HuH-7 (cell line): ENCODE data around the gene ZNF584.
A peak's percentile ranks its signal among the peaks of the same experiment; 100 is the strongest.

ENCODE experiments used
- DNase-seq: peaks from one replicate; pipeline ENCODE4 v3.0.0; 2011; ENCODE audit warnings: low spot score

ZNF584 gene

DNA sequence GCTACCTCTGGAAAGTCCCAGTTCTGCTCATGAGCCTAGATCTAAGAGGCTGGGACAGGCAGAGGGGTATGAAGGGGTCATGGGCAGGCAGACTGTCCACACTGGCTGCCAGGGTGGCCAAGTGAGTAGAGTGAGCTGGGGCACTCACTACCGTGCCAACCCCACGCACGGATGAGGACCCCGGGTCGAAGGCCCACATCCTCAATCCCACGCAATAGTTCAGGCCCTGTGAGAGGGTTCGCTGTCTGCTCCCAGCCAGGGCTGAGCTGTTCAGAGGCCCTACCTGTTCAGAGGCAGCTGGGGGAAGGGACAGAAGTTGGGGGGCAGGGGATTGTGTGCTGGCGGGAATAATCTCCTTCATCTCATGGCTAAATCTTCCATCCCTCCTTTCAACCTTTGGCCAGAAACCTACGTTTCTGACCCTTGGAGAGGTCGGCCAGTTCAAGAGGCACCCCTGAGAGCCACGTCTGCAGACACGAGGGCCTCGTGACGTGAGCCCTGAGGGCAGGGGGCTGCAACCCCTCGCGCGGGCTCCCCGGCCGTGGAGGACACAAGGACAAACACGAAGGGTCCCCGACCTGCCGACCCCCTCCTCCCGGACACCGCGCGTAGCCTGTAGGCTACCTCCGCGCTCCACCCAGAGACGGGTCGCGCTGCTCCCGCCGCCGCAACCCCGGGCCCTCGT lies 22.4 kb upstream of the ZNF584 start:
- DNase-seq: no peak

GRCh38 chr19:58386576-58387337 lies 21.7 kb upstream of the ZNF584 start, which contains the start of gene RPS5:
RPS5 (plus strand) TSS chr19:58387269; CDS start chr19:58388138, 869 bp downstream.
- DNase-seq: peak; percentile 99

- no peak for DNase-seq
Observed at GRCh38 chr19:58387338-58388174, 20.9 kb upstream of the ZNF584 start.

- no peak for DNase-seq
Observed at GRCh38 chr19:58388175-58388526, 20.3 kb upstream of the ZNF584 start.

DNA sequence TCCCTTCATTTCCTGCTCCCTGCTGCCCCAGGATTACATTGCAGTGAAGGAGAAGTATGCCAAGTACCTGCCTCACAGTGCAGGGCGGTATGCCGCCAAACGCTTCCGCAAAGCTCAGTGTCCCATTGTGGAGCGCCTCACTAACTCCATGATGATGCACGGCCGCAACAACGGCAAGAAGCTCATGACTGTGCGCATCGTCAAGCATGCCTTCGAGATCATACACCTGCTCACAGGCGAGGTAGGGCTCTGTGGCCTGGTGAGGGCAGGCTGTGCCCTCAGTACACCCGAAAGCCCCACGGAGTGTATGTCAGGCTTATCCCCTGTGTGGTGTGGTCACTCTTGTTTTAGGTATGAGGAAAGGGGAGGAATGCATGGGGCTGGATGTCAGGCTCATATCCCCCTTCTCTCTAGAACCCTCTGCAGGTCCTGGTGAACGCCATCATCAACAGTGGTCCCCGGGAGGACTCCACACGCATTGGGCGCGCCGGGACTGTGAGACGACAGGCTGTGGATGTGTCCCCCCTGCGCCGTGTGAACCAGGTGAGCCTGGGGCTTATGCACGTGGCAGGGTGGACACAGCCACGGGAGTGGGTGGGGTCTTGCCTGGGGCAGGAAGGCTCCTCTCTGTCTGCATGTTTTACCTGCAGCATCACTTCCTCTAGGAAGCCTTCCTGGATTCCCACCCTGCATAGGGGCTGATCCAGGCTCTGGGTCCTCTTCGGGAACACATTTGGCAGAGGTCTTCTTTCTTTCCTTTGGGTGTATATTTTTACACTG lies 15.3 kb upstream of the ZNF584 start:
- DNase-seq: no peak

GRCh38 chr19:58393725-58394033 lies 14.8 kb upstream of the ZNF584 start:
- DNase-seq: no peak

- DNase-seq: no peak
Observed at GRCh38 chr19:58394821-58395219, 13.6 kb upstream of the ZNF584 start.

DNA sequence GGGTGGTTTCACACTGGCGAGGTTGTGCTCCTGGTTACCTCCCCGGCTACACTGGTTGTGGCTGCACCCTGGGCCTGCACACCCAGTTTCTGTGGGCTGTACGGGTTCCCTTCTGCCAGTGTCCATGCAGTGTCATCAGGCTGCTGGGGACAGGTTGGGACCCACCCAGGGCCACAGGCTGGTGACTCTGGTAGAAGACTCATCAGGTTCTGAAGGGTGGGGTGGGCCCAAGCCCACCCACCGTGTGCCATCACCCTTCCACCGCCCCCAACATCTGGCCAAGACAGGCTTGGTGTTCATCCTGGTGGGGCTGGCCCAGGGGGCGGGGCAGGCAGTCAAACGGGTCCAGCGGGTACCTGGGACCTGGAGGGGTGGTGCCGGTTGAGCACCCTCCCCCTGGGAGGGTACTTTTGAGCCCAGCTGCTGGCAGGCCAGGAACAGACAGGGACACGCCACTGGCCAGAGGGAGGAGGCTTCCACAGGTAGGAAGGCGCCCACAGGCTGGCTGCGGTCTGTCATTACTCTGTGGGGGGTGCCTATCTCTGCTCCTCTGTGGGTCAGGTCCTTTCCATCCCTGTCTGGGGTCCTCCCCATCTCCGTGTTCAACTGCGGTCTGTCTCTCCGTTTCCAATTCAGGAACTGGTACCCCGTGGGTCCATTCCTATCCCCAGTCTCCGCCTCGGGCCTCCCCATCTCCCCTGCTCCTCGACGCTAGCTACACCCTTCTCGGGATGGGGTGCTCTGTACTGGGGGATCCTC lies 13.1 kb upstream of the ZNF584 start, which contains the start of gene RNF225:
RNF225 (plus strand) TSS at position 437 of the 759 bp plus-strand sequence. CDS start 434 bp downstream, outside the sequence.
- DNase-seq: no peak

DNA sequence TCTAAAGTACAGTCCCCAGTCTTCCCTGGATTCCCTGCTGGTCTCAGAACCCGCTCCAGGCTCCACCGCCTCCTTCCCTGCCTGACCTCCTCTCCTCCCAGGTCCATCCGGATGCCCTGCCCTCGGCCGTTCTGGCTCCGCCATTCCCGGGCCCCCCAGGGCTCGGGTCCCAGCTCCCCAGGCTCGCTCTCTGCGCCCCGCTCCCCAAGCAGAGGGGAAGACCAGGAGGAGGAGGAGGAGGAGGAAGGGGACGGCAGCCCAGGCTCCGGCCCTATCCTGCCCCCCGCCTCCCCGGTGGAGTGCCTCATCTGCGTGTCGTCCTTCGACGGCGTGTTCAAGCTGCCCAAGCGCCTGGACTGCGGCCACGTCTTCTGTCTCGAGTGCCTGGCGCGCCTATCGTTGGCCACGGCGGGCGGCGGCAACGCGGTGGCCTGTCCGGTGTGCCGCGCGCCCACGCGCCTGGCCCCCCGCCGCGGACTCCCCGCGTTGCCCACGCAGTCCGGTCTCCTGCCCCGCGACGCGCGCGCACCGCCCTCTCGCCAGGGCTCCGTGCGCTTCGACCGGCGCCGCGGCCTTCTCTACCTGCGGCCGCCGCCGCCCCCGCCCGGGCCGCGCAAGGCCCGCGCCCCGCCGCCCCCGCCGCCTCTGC lies 12.3 kb upstream of the ZNF584 start:
- no peak for DNase-seq

GRCh38 chr19:58396691-58397532 lies 11.5 kb upstream of the ZNF584 start:
- no peak for DNase-seq

DNA sequence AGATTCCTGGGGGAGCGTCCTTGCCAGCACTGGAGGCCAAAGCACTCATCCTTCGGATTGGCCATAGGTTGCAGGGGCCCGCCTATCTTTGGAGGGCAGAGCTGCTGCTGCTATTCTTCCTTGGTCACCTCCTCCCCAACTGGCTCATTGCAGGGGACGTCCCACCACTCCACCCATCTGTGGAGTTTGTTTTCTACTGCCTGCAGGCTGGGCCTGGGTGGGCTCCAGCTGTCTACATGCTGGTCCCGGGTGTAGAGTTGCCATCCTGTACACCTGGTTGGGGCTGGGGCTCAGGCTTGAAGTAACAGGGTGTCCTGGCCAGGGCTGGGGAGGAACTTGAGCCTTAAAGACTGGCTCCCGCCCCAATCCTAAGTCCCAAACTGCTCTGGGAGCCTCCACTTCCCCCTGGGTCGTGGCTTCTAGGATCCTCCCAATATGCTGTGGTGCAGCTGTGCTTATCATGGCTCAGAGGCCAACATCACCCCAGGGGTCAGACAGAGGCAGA lies 10.9 kb upstream of the ZNF584 start:
- DNase-seq: no peak

DNA sequence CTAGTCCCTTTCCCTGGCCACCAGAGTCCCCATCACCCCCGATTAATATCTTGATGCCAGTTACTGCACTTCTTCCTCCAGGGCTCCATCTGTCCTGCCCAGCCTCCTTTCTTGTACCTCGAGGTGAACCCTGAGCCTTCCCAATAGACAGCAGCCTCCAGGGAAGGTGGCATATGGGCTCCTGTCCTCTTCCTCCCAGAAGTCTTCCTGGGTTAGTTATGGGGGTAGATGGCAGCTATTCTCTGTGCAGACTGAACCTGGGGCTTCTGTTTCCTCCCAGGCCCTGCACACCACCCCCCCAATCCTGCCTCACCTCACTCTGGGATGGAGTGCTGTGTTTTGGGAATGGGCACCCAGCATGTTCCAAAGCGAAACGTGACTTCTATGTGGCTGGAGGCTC lies 10.4 kb upstream of the ZNF584 start:
- no peak for DNase-seq

GRCh38 chr19:58398545-58398944 lies 9.9 kb upstream of the ZNF584 start:
- no peak for DNase-seq

- no peak for DNase-seq
Observed at GRCh38 chr19:58399903-58400302, 8.5 kb upstream of the ZNF584 start.

DNA sequence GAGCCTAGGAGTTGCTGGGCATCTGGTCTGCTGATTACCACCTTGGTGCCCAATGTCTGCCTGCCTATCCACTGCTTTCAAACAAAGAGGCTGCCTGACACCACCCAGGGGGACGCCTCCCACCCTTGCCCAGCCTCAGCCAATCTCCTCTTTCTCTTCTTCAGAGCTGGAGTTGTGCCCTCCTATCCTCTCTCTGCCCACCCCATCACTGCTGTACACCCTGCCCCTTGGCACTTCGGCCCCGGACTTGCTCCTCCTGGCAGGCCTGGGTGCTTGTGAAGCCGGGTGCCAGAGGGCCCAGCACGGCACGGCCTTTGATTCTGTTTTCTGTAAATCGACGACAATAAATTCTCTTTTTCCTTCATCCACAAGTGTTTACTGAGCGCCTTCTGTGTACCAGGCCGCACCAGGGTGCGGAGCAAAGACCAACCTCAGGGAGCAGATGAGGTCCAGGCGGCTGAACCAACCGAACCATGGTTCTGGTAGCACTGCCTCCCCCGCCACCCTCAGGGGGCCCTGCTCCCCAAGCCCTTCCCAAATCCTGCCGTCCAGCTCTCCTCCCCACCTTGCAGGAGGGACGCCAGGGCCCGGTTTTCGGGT lies 8.0 kb upstream of the ZNF584 start:
- no peak for DNase-seq

DNA sequence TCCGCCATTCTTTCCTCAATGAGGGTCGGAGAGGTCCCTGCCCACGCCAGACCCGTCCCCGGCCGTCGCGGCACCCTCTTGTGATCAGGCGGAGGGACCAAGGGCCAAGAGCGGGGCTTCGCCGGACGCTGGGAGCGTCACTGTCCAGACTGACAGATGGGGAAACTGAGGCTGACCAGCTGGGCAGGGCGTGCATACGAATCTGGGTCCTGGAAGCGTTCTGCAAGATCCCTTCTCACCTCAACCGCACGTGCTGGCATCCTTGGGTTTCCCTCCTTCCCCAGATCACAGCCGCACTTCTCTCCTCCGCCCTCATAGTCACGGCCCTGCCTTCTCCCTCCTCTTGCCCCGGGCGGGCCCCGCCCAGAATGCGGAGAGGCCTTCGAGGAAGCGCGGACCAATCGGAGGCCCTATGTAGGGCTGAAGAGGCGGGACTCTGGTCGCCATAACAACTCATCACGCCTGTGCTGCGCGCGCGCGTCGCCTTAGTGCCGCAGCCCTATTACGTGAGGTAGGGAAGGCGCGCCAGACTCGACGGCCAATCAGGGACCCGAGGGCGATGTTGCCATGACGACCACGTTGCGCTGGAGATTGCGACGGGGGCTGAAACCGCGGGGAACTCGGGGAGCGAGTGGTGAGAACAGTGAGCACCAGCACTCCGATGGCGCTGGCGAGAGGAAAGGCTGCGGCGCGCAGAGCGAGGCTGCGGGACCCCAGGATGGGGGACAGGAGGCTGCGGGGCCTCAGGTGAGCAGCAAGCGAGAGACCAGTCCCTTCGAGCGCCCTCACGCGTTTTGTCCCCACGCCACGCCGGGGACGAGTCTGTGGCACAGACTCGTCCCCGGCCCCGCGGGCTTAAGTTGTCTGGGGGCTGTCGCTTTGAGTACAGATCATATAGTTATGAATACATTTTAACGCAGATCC lies 7.3 kb upstream of the ZNF584 start:
- DNase-seq: peak; percentile 98

DNA sequence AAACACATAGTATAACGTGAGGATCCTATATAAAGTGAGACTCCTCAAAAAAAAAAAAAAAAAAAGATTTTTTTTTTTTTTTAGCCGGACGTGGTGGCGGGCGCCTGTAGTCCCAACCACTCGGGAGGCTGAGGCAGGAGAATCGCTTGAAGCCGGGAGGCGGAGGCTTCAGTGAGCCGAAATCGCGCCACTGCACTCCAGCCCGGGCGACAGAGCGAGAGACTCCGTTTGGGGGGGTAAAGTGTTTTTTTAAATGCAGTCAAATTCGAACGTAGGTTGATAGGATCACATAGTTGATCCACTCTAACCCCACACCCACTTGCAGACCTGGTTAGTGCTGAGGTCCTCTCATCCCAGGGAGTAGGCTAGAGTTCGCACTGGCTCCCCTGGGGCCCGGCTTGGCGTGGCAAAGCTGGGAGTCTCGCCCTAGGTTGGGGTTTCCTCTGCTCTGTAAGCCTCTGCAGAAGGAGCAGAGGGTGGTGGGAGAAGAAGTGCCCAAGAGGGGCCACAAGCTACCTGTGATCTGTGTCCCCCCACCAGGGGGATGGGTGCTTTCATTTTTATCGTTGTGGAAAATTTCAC lies 6.5 kb upstream of the ZNF584 start:
- DNase-seq: no peak
